H9 (cell line): ENCODE measurements around the gene OCLN. TPM values are rescaled to one million over a fixed set of nuclear protein-coding genes. Genes with fewer than 3 reads are reported as not detected.

ENCODE experiments used
- DNase-seq: peaks from one replicate; pipeline ENCODE4 v3.0.0-alpha.2; 2017
- H2AFZ ChIP-seq: one replicate; pipeline ENCODE4 v1.6.1; 2013; ENCODE audit warnings: mild to moderate bottlenecking, low read length, control low read depth, moderate library complexity
- H2AK5ac ChIP-seq: 2 replicates; pipeline ENCODE4 v1.6.1; 2013; ENCODE audit warnings: low read length, control low read depth, mixed read lengths; ENCODE audit not compliant: insufficient read length
- H2BK120ac ChIP-seq: one replicate; pipeline ENCODE4 v1.6.1; 2013; ENCODE audit warnings: low read depth, mild to moderate bottlenecking, low read length, control low read depth, inconsistent platforms; ENCODE audit not compliant: poor library complexity, severe bottlenecking
- H2BK12ac ChIP-seq: 2 replicates; pipeline ENCODE4 v1.6.1; 2013; ENCODE audit warnings: low read length, control low read depth, mixed read lengths, low read depth; ENCODE audit not compliant: insufficient read length
- H2BK15ac ChIP-seq: 2 replicates; pipeline ENCODE4 v1.6.1; 2013; ENCODE audit warnings: low read depth, low read length, control low read depth
- H2BK20ac ChIP-seq: one replicate; pipeline ENCODE4 v1.6.1; 2013; ENCODE audit warnings: low read depth, mild to moderate bottlenecking, low read length, control low read depth, inconsistent platforms; ENCODE audit not compliant: poor library complexity, severe bottlenecking
- H2BK5ac ChIP-seq: 2 replicates; pipeline ENCODE4 v1.6.1; 2013; ENCODE audit warnings: low read length, control low read depth, mixed read lengths; ENCODE audit not compliant: insufficient read length
- H3K14ac ChIP-seq: 2 replicates; pipeline ENCODE4 v1.6.1; 2013; ENCODE audit warnings: low read length, control low read depth; ENCODE audit not compliant: insufficient read depth
- H3K18ac ChIP-seq: 2 replicates; pipeline ENCODE4 v1.6.1; 2013; ENCODE audit warnings: low read depth, mild to moderate bottlenecking, mixed read lengths, low read length, control low read depth; ENCODE audit not compliant: insufficient read length
- H3K23ac ChIP-seq: 2 replicates; pipeline ENCODE4 v1.6.1; 2013; ENCODE audit warnings: low read length, control low read depth, mixed read lengths, low read depth; ENCODE audit not compliant: insufficient read length
- H3K23me2 ChIP-seq: 2 replicates; pipeline ENCODE4 v1.6.1; 2013; ENCODE audit warnings: low read depth, mild to moderate bottlenecking, mixed read lengths, low read length, control low read depth; ENCODE audit not compliant: insufficient read length, poor library complexity, severe bottlenecking
- H3K27ac ChIP-seq: 2 replicates; pipeline ENCODE4 v1.5.1; 2013; ENCODE audit warnings: low read length, control low read depth, mixed read lengths, low read depth; ENCODE audit not compliant: insufficient read length
- H3K27me3 ChIP-seq: 2 replicates; pipeline ENCODE4 v1.6.1; 2013; ENCODE audit warnings: low read length, control low read depth, inconsistent platforms; ENCODE audit not compliant: insufficient read depth
- H3K4ac ChIP-seq: 2 replicates; pipeline ENCODE4 v1.6.1; 2013; ENCODE audit warnings: low read depth, mild to moderate bottlenecking, control low read depth, inconsistent platforms, low read length, moderate library complexity
- H3K4me1 ChIP-seq: 2 replicates; pipeline ENCODE4 v1.6.1; 2013; ENCODE audit warnings: low read length, control low read depth, inconsistent platforms; ENCODE audit not compliant: insufficient read depth
- H3K4me2 ChIP-seq: 2 replicates; pipeline ENCODE4 v1.6.1; 2013; ENCODE audit warnings: low read length, control low read depth, mixed read lengths; ENCODE audit not compliant: insufficient read length, insufficient read depth
- H3K56ac ChIP-seq: 2 replicates; pipeline ENCODE4 v1.6.1; 2013; ENCODE audit warnings: low read depth, mild to moderate bottlenecking, mixed read lengths, low read length, control low read depth; ENCODE audit not compliant: insufficient read length
- H3K79me1 ChIP-seq: 2 replicates; pipeline ENCODE4 v1.6.1; 2013; ENCODE audit warnings: low read depth, mild to moderate bottlenecking, moderate library complexity, low read length, control low read depth, inconsistent platforms; ENCODE audit not compliant: insufficient read depth, poor library complexity, severe bottlenecking
- H3K79me2 ChIP-seq: 2 replicates; pipeline ENCODE4 v1.6.1; 2013; ENCODE audit warnings: low read length, control low read depth, inconsistent platforms; ENCODE audit not compliant: insufficient read depth
- H3K9ac ChIP-seq: 2 replicates; pipeline ENCODE4 v1.6.1; 2013; ENCODE audit warnings: low read length, control low read depth, mixed read lengths; ENCODE audit not compliant: insufficient read length; ENCODE audit errors: extremely low read depth
- H3K9me3 ChIP-seq: one replicate; pipeline ENCODE4 v1.6.1; 2013; ENCODE audit warnings: low read depth, low read length, inconsistent platforms; ENCODE audit not compliant: control insufficient read depth
- H3T11ph ChIP-seq: one replicate; pipeline ENCODE4 v1.6.1; 2013; ENCODE audit warnings: mild to moderate bottlenecking, low read length, control low read depth, inconsistent platforms
- H4K20me1 ChIP-seq: one replicate; pipeline ENCODE4 v1.6.1; 2013; ENCODE audit not compliant: control insufficient read depth, insufficient read length, insufficient read depth
- H4K5ac ChIP-seq: 2 replicates; pipeline ENCODE4 v1.6.1; 2013; ENCODE audit warnings: low read depth, mild to moderate bottlenecking, mixed read lengths, low read length, control low read depth; ENCODE audit not compliant: insufficient read length
- H4K8ac ChIP-seq: replicated peaks from 2 replicates; pipeline ENCODE4 v1.6.1; 2013; ENCODE audit warnings: low read length, control low read depth, mixed read lengths, low read depth; ENCODE audit not compliant: insufficient read length
- H4K91ac ChIP-seq: 2 replicates; pipeline ENCODE4 v1.6.1; 2013; ENCODE audit warnings: low read depth, mild to moderate bottlenecking, moderate library complexity, mixed read lengths, low read length, control low read depth; ENCODE audit not compliant: insufficient read length
- H3K27ac Mint-ChIP-seq, 3 experiments: 2 replicates in 2 of 3; 3 replicates in 1 of 3; pipeline ENCODE4 v1.8.0; 2020 to 2021; ENCODE audit warnings: mixed read lengths in 3 of 3, mild to moderate bottlenecking in 1 of 3, moderate library complexity in 1 of 3
- H3K27me3 Mint-ChIP-seq: 2 replicates; pipeline ENCODE4 v1.8.0; 2021; ENCODE audit warnings: low read depth, mild to moderate bottlenecking, moderate library complexity, mixed read lengths
- H3K36me3 Mint-ChIP-seq, 3 experiments: 2 replicates in 2 of 3; 3 replicates in 1 of 3; pipeline ENCODE4 v1.8.0; 2020 to 2021; ENCODE audit warnings: low read depth in 3 of 3, mixed read lengths in 3 of 3; ENCODE audit not compliant: insufficient read depth in 1 of 3
- H3K4me1 Mint-ChIP-seq, 2 experiments: 2 replicates each; pipeline ENCODE4 v1.8.0; 2020; ENCODE audit warnings: mixed read lengths in 2 of 2
- H3K4me3 Mint-ChIP-seq, 2 experiments: 2 replicates in 1 of 2; 3 replicates in 1 of 2; pipeline ENCODE4 v1.8.0; 2020 to 2021; ENCODE audit warnings: mild to moderate bottlenecking in 2 of 2, mixed read lengths in 2 of 2, moderate library complexity in 1 of 2
- H3K9me3 Mint-ChIP-seq, 2 experiments: 2 replicates in 1 of 2; 3 replicates in 1 of 2; pipeline ENCODE4 v1.8.0; 2020; ENCODE audit warnings: mild to moderate bottlenecking in 2 of 2, mixed read lengths in 2 of 2, moderate library complexity in 1 of 2
- WGBS: extraction: QIAGEN DNeasy Blood & Tissue Kit; methylation state at CpG from one replicate; pipeline ENCODE4 v1.1.7; 2013; ENCODE audit warnings: missing lambda C conversion rate, low lambda C conversion rate, mixed read lengths; ENCODE audit not compliant: insufficient read length; ENCODE audit errors: extremely low coverage; 5-methylcytosine and 5-hydroxymethylcytosine counted together
- total RNA-seq: library from RNA; stranded (reverse); gene quantifications from 2 replicates; pipeline ENCODE4 v1.2.1, GENCODE V29; 2021
- TF ChIP-seq, protein P1 (sequence below): fragments of 200-600 bp; sonication (generic); conservative IDR thresholded peaks from 3 replicates; pipeline ENCODE4 v1.8.0; 2021; ENCODE audit warnings: antibody characterized with exemption, mild to moderate bottlenecking

Gene OCLN
- total RNA-seq, 1 experiment from 2014 or later = 109 TPM

DNA sequence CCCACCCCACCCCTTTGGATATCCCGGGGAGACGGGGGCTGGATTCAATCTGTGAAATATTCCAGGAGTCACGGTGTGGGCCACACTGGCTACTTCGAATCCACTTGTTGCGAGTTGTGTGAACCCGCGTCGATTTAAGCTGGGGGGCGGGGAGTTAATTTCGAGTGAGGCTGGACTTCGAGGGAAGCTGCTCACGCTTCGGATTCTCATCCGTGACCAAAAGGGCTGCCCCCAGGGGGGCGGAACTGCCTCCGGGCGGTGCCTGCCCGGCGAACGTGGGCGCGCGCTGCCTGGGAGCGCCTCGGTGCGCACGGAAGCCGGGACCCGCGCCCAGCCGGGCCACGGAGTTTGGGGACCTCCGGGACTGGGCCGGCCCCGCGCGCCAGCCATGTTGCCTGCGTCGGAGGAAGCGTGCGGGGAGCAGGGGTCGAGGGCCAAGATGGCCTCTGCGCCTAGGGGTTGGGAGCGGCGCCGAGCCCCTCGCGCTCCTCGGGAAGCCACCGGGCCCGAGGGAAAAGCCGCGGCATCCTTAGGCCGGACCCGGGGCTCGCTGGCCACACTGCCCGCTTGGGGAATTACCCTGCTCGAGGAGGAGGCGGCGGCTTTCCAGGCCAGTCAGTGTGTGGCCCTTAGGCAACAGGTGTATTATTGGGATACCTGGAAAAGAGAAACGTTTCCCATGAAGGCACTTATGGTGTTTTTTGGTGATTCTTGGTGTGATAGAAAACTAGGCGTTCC, 975 bp downstream of the OCLN start:
- peaks cover 3% of the 10 kb centered on the region for H3K27me3 Mint-ChIP-seq
- H3T11ph ChIP-seq = no peak overlapping the region
- no peak overlapping the region for H3K27ac ChIP-seq

More for the DNA sequence above, 975 bp downstream of the OCLN start:
- Mint-ChIP-seq H3K4me1 (peaks cover 38 to 40% of the 10 kb centered on the region in 2 experiments), H3K4me3 (peak overlapping the region; percentile 90 to 91), H3K27ac (peak overlapping the region; percentile 94 to 99 (median 94); a peak in 5 of 7 replicates), H3K9me3 (no peaks in the 10 kb centered on the region; a peak in 1 of 5 replicates), H3K36me3 (no peaks in the 10 kb centered on the region; a peak in 1 of 7 replicates)
- H2BK5ac ChIP-seq = no peak overlapping the region
- DNase-seq = peak; percentile 56
- TF ChIP-seq, protein P1, sequence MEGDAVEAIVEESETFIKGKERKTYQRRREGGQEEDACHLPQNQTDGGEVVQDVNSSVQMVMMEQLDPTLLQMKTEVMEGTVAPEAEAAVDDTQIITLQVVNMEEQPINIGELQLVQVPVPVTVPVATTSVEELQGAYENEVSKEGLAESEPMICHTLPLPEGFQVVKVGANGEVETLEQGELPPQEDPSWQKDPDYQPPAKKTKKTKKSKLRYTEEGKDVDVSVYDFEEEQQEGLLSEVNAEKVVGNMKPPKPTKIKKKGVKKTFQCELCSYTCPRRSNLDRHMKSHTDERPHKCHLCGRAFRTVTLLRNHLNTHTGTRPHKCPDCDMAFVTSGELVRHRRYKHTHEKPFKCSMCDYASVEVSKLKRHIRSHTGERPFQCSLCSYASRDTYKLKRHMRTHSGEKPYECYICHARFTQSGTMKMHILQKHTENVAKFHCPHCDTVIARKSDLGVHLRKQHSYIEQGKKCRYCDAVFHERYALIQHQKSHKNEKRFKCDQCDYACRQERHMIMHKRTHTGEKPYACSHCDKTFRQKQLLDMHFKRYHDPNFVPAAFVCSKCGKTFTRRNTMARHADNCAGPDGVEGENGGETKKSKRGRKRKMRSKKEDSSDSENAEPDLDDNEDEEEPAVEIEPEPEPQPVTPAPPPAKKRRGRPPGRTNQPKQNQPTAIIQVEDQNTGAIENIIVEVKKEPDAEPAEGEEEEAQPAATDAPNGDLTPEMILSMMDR = no peak
- H3K4me1 ChIP-seq = peaks cover 5% of the 10 kb centered on the region; the same call in 1 of the 2 replicates
- H2AK5ac ChIP-seq = no peak overlapping the region
- H3K27me3 ChIP-seq = no peaks in the 10 kb centered on the region
- H4K8ac ChIP-seq = no peak overlapping the region
- no peak overlapping the region for H4K5ac ChIP-seq
- H3K23ac ChIP-seq = no peak overlapping the region
- no peak overlapping the region for H4K91ac ChIP-seq
- no peak overlapping the region for H2BK120ac ChIP-seq
- WGBS = no CpG with 5 or more reads among the region's 62 CpGs
- H2BK15ac ChIP-seq = no peak overlapping the region
- H2AFZ ChIP-seq = no peak overlapping the region
- H3K79me1 ChIP-seq = no peaks in the 10 kb centered on the region
- H3K9me3 ChIP-seq = no peaks in the 10 kb centered on the region
- H3K23me2 ChIP-seq = peaks cover 13% of the 10 kb centered on the region
- peak overlapping the region; percentile 73 for H3K4me2 ChIP-seq
- no peaks in the 10 kb centered on the region for H4K20me1 ChIP-seq
- H3K56ac ChIP-seq = no peak overlapping the region
- H3K79me2 ChIP-seq = peaks cover 22% of the 10 kb centered on the region; the same call in 1 of the 2 replicates
- no peak overlapping the region for H3K4ac ChIP-seq
- H2BK12ac ChIP-seq = peak overlapping the region; percentile 28
- no peak overlapping the region for H2BK20ac ChIP-seq
- peak overlapping the region; percentile 96 for H3K14ac ChIP-seq
- peak overlapping the region; percentile 76 for H3K9ac ChIP-seq
- peak overlapping the region; percentile 89 for H3K18ac ChIP-seq
